GM21526 (cell line): ENCODE measurements around the gene CNTLN.
"Not testable (repeated sequence)": the region's sequence is repeated elsewhere in the genome, so short reads cannot be mapped to it uniquely, and the experiment has no call there.

Experiments used
- ATAC-seq: cut with Tn5 transposase; IDR thresholded peaks from one replicate; pipeline ENCODE4 v1.9.1; 2021; ENCODE audit warnings: moderate library complexity; ENCODE audit not compliant: unreplicated experiment, low FRiP score

CNTLN gene

GRCh38 chr9:17134396-17135294 lies at the start of gene CNTLN:
CNTLN (plus strand) TSS chr9:17135040; CDS start chr9:17135066, 26 bp downstream.
- ATAC-seq = no peak

GRCh38 chr9:17088566-17088965 lies 46.3 kb upstream of the CNTLN start:
- ATAC-seq = no peak

- no peak for ATAC-seq
Observed at GRCh38 chr9:17090041-17090440, 44.8 kb upstream of the CNTLN start.

GRCh38 chr9:17116400-17116837 lies 18.4 kb upstream of the CNTLN start:
- ATAC-seq = no peak

GRCh38 chr9:17117372-17117771 lies 17.5 kb upstream of the CNTLN start:
- no peak for ATAC-seq

- no peak for ATAC-seq
Observed at GRCh38 chr9:17120203-17120602, 14.6 kb upstream of the CNTLN start.

- no peak for ATAC-seq
Observed at GRCh38 chr9:17121264-17121663, 13.6 kb upstream of the CNTLN start.

GRCh38 chr9:17130291-17130690 lies 4.5 kb upstream of the CNTLN start:
- no peak for ATAC-seq

GRCh38 chr9:17130725-17131124 lies 4.1 kb upstream of the CNTLN start:
- no peak for ATAC-seq

- no peak for ATAC-seq
Observed at GRCh38 chr9:17131494-17131893, 3.3 kb upstream of the CNTLN start.

- ATAC-seq = no peak
Observed at GRCh38 chr9:17135295-17136160, 688 bp downstream of the CNTLN start.

- no peak for ATAC-seq
Observed at GRCh38 chr9:17137566-17137965, 2.7 kb downstream of the CNTLN start.

- no peak for ATAC-seq
Observed at GRCh38 chr9:17138503-17138902, 3.7 kb downstream of the CNTLN start.

- ATAC-seq = no peak
Observed at GRCh38 chr9:17140418-17140817, 5.6 kb downstream of the CNTLN start.

GRCh38 chr9:17148324-17148723 lies 13.5 kb downstream of the CNTLN start:
- ATAC-seq = no peak

- ATAC-seq = no peak
Observed at GRCh38 chr9:17159469-17159868, 24.6 kb downstream of the CNTLN start.

GRCh38 chr9:17160327-17160726 lies 25.5 kb downstream of the CNTLN start:
- ATAC-seq = no peak

- no peak for ATAC-seq
Observed at GRCh38 chr9:17165764-17166163, 30.9 kb downstream of the CNTLN start.

GRCh38 chr9:17166346-17166745 lies 31.5 kb downstream of the CNTLN start:
- no peak for ATAC-seq

GRCh38 chr9:17171309-17172094 lies 36.7 kb downstream of the CNTLN start:
- ATAC-seq = no peak

GRCh38 chr9:17177496-17177895 lies 42.7 kb downstream of the CNTLN start:
- ATAC-seq = not testable (repeated sequence)
